ENCODE measurements around the gene NCOA5.

Gene NCOA5

DNA sequence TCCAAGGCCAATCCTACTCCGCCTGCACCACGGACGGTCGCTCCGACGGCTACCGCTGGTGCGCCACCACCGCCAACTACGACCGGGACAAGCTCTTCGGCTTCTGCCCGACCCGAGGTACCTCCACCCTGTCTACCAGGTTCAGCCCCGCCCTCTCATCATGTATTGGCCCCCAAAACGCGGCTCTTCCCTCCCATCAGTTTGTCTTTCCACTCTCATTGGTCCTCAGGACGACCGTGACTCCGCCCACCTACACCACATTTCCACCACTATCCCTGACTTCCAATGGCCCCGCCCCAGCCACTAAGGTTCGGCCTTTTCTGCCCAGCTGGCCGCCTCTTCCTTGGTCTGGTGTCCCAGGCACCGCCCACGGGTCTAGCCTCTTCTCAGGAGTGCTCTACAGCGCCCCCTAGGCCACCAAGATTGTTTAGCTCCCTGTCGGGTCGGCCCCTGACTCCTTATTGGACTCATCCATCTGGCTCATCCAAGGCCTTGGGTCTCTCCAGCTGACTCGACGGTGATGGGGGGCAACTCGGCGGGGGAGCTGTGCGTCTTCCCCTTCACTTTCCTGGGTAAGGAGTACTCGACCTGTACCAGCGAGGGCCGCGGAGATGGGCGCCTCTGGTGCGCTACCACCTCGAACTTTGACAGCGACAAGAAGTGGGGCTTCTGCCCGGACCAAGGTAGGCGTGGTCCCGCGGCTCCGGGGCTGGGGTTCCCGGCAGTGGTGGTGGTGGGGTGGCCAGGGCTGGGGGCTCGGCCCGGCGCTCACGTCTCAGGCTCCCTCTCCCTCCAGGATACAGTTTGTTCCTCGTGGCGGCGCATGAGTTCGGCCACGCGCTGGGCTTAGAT lies 77.9 kb downstream of the NCOA5 start:
- DNase-seq = no peak

Data from NCI-H524 treated with DMSO at 0.1 percent for 48 hours (cell line).